ENCODE results near the gene AP1AR. TPM values are rescaled to one million over a fixed set of nuclear protein-coding genes. Genes with fewer than 3 reads are reported as not detected.

The AP1AR gene, protein sequence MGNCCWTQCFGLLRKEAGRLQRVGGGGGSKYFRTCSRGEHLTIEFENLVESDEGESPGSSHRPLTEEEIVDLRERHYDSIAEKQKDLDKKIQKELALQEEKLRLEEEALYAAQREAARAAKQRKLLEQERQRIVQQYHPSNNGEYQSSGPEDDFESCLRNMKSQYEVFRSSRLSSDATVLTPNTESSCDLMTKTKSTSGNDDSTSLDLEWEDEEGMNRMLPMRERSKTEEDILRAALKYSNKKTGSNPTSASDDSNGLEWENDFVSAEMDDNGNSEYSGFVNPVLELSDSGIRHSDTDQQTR
- 10 to 100 TPM; 20.0 to 21.0 TPM for total RNA-seq

DNA sequence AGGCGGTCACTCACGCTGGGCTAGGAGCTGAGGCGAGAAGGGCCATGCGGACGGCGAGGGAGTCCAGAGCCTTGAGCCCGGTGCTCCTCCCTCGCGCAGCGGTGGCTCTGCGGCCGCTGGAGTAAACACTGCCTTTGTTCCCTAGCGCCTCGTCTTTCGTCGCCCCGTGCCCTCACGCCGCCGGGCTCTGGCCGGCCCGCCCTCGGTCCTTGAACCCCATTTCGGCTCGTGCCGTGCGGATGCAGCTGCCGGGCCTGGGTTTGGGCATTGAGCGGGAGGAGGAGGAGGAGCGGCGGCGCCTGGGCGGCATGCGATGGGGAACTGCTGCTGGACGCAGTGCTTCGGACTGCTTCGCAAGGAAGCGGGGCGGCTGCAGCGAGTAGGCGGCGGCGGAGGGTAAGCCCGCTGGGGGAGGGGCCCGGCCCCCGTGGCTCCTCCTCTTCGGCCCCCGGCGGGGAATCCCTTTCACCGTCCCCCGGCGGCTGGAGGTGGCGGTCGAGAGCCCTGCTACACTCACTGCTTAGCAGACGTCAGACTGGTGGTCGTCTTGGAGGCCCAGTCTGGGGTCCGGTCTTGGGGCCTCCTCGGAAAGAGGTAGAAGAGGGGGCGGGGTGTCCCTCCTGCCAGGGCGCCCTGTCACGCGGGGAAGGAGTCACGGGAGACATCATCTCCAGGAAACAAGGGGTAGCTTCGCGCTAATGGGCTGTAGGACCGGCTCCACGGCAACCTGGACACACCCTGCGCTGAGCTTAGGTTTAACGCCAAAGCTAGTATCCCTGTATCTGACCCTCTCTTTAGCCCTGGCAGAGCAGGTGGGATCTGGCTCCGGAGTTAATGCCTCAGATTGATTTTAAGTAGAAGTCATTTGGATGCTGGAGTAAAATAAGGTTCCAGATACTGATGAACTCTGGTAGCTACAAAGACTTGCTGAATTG is at the start of gene AP1AR:
Gene AP1AR (plus strand): TSS at position 9 of the 935 bp plus-strand sequence. CDS start 305 bp downstream, at position 314.
- peak within 1 kb of the TSS; percentile 95 to 99 for H3K27ac Mint-ChIP-seq
- peaks cover 0 to 1% of the 10 kb centered on the region in 2 donors for H3K27me3 Mint-ChIP-seq
- peak within 1 kb of the TSS; percentile 98 for H3K4me3 Mint-ChIP-seq
- no peaks in the 10 kb centered on the region for H3K36me3 Mint-ChIP-seq
- ATAC-seq (peak; percentile 78 to 83), DNase-seq (ENCODE audit: low spot score) (peak; percentile 94)
- H3K4me1 Mint-ChIP-seq (ENCODE audit: low read depth in 2 of 2): peaks cover 18 to 31% of the 10 kb centered on the region in 2 donors
- no peaks in the 10 kb centered on the region for H3K9me3 Mint-ChIP-seq

DNA sequence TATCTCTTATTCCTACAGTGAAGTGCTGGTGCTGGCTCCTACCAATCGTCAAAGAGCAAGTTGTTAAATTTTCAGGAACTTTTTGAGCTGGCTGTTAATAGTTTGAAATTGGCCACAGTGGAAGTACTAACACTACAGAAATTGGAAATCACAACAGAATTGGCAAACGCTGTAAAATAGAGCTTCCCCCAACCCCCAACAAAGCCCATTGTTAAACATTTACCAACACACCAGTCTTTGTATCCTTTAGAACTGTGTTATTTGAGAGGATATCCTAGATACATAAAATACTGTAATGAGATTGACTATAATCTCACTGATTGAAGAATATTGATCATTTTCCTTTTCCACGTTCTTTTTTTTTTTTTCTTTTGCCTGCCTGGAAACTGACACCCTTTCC is 49.0 kb upstream of the AP1AR start:
- H3K27me3 Mint-ChIP-seq: no peaks in the 10 kb centered on the region
- ATAC-seq: no peak
- no peak for DNase-seq (ENCODE audit: low spot score)
- H3K4me1 Mint-ChIP-seq (ENCODE audit: low read depth in 2 of 2): peaks cover 9 to 20% of the 10 kb centered on the region in 2 donors
- no peak overlapping the region for H3K27ac Mint-ChIP-seq
- peaks cover 6% of the 10 kb centered on the region for H3K36me3 Mint-ChIP-seq
- H3K9me3 Mint-ChIP-seq: no peaks in the 10 kb centered on the region
- H3K4me3 Mint-ChIP-seq: no peak overlapping the region

DNA sequence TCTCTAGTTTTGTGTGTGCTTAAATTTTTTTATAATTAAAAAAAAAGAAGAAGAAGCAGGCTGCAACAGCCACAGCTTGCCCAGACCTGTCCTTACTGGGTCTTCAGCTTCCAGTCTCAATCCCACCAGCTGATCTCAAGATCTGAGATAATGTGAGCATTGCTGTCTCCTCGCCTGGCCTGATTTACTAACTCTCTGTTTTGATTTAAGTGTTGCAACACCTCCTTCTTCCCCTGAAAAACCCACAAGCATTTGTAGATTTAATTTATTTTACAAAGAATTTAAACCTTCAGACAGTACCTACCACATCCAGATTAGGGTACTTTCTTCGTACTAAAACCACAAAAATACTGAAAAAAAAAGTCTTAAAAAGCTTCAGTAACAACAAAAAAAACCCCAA is 48.3 kb upstream of the AP1AR start:
- peaks cover 9 to 20% of the 10 kb centered on the region in 2 donors for H3K4me1 Mint-ChIP-seq (ENCODE audit: low read depth in 2 of 2)
- H3K9me3 Mint-ChIP-seq: no peaks in the 10 kb centered on the region
- no peak overlapping the region for H3K4me3 Mint-ChIP-seq
- no peak for DNase-seq (ENCODE audit: low spot score)
- H3K27me3 Mint-ChIP-seq: no peaks in the 10 kb centered on the region
- H3K36me3 Mint-ChIP-seq: peaks cover 6% of the 10 kb centered on the region
- ATAC-seq: no peak
- peak overlapping the region in 1 of 2 donors; percentile 57 for H3K27ac Mint-ChIP-seq

GRCh38 chr4:112184438-112184837 is 47.1 kb upstream of the AP1AR start:
- no peak for DNase-seq (ENCODE audit: low spot score)
- H3K4me1 Mint-ChIP-seq (ENCODE audit: low read depth in 2 of 2): peaks cover 9 to 20% of the 10 kb centered on the region in 2 donors
- H3K27ac Mint-ChIP-seq: no peak overlapping the region
- H3K27me3 Mint-ChIP-seq: no peaks in the 10 kb centered on the region
- no peak overlapping the region for H3K4me3 Mint-ChIP-seq
- peaks cover 6% of the 10 kb centered on the region for H3K36me3 Mint-ChIP-seq
- H3K9me3 Mint-ChIP-seq: no peaks in the 10 kb centered on the region
- ATAC-seq: peak in 1 of 2 donors; percentile 70

DNA sequence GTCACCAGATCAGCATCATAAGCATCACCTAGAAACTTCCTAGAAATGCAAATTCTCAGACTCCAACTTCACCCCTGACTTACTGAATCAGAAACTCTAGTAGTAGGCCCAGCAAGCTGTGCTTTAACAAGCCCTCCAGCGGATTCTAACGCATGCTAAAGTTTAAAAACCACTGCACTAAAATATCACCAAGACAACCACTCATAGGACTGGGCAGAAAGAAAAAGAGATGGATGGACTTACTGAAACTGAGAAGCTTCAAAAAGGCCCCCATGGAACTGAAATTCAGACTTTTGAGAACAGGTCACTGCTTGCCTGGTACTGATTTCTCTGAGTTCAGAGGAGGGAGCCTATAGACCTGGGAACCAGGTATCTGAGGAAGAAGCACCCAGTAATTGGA is 46.3 kb upstream of the AP1AR start:
- Mint-ChIP-seq H3K27ac (no peak overlapping the region), H3K36me3 (peaks cover 6% of the 10 kb centered on the region), H3K27me3 (no peaks in the 10 kb centered on the region), H3K4me1 (ENCODE audit: low read depth in 2 of 2) (peaks cover 9 to 20% of the 10 kb centered on the region in 2 donors), H3K9me3 (no peaks in the 10 kb centered on the region), H3K4me3 (no peak overlapping the region)
- DNase-seq (ENCODE audit: low spot score) (no peak), ATAC-seq (peak in 1 of 2 donors; percentile 20)

GRCh38 chr4:112185740-112186670 is 45.6 kb upstream of the AP1AR start:
- peaks cover 6% of the 10 kb centered on the region for H3K36me3 Mint-ChIP-seq

GRCh38 chr4:112189754-112190153 is 41.8 kb upstream of the AP1AR start:
- H3K27ac Mint-ChIP-seq: no peak overlapping the region
- H3K27me3 Mint-ChIP-seq: no peaks in the 10 kb centered on the region
- H3K4me3 Mint-ChIP-seq: no peak overlapping the region
- no peaks in the 10 kb centered on the region for H3K4me1 Mint-ChIP-seq (ENCODE audit: low read depth in 2 of 2)
- ATAC-seq: no peak
- no peak for DNase-seq (ENCODE audit: low spot score)
- H3K36me3 Mint-ChIP-seq: no peaks in the 10 kb centered on the region
- H3K9me3 Mint-ChIP-seq: no peaks in the 10 kb centered on the region

More at GRCh38 chr4:112185740-112186670, 45.6 kb upstream of the AP1AR start:
- no peaks in the 10 kb centered on the region for H3K27me3 Mint-ChIP-seq
- no peak for DNase-seq (ENCODE audit: low spot score)
- no peak for ATAC-seq
- no peak overlapping the region for H3K27ac Mint-ChIP-seq
- H3K4me3 Mint-ChIP-seq: no peak overlapping the region
- peaks cover 9 to 20% of the 10 kb centered on the region in 2 donors for H3K4me1 Mint-ChIP-seq (ENCODE audit: low read depth in 2 of 2)
- no peaks in the 10 kb centered on the region for H3K9me3 Mint-ChIP-seq

DNA sequence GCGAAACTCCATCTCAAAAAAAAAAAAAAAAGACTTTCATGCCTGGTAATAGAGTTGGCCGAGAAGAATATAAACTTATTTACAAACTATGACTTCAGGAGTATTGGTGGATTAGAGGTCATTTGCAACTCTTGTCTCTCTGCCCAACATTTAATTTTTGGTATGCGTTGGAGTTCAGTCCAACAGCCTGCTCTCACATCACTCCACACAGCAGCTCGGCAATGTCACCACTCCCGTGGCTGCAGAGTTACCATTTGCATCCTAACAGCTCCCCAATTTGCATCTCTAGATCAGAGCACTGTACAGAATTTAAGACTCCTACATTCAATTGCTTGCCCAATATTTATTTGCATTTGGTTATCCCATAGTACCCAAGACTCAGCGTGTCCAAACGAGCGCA is 40.9 kb upstream of the AP1AR start:
- no peak overlapping the region for H3K27ac Mint-ChIP-seq
- no peaks in the 10 kb centered on the region for H3K36me3 Mint-ChIP-seq
- H3K27me3 Mint-ChIP-seq: no peaks in the 10 kb centered on the region
- H3K9me3 Mint-ChIP-seq: no peaks in the 10 kb centered on the region
- ATAC-seq: no peak
- no peak for DNase-seq (ENCODE audit: low spot score)
- H3K4me3 Mint-ChIP-seq: no peak overlapping the region
- no peaks in the 10 kb centered on the region for H3K4me1 Mint-ChIP-seq (ENCODE audit: low read depth in 2 of 2)

GRCh38 chr4:112196461-112196860 is 35.1 kb upstream of the AP1AR start:
- H3K27me3 Mint-ChIP-seq: peaks cover 0 to 5% of the 10 kb centered on the region in 2 donors
- H3K4me3 Mint-ChIP-seq: no peak overlapping the region
- no peak for ATAC-seq
- H3K9me3 Mint-ChIP-seq: no peaks in the 10 kb centered on the region
- peaks cover 11 to 17% of the 10 kb centered on the region in 2 donors for H3K4me1 Mint-ChIP-seq (ENCODE audit: low read depth in 2 of 2)
- no peak overlapping the region for H3K27ac Mint-ChIP-seq
- no peaks in the 10 kb centered on the region for H3K36me3 Mint-ChIP-seq
- no peak for DNase-seq (ENCODE audit: low spot score)

GRCh38 chr4:112199041-112199440 is 32.5 kb upstream of the AP1AR start:
- H3K9me3 Mint-ChIP-seq: no peaks in the 10 kb centered on the region
- ATAC-seq: no peak

GRCh38 chr4:112201915-112202505 is 29.6 kb upstream of the AP1AR start:
- ATAC-seq (no peak), DNase-seq (ENCODE audit: low spot score) (no peak)
- Mint-ChIP-seq H3K4me1 (ENCODE audit: low read depth in 2 of 2) (peaks cover 11 to 17% of the 10 kb centered on the region in 2 donors), H3K36me3 (no peaks in the 10 kb centered on the region), H3K27me3 (peaks cover 0 to 5% of the 10 kb centered on the region in 2 donors), H3K4me3 (no peak overlapping the region), H3K27ac (no peak overlapping the region), H3K9me3 (no peaks in the 10 kb centered on the region)

More at GRCh38 chr4:112199041-112199440, 32.5 kb upstream of the AP1AR start:
- DNase-seq (ENCODE audit: low spot score): no peak
- Mint-ChIP-seq H3K4me3 (peak overlapping the region; percentile 44), H3K27me3 (peaks cover 0 to 5% of the 10 kb centered on the region in 2 donors), H3K4me1 (ENCODE audit: low read depth in 2 of 2) (peaks cover 11 to 17% of the 10 kb centered on the region in 2 donors), H3K36me3 (no peaks in the 10 kb centered on the region), H3K27ac (peak overlapping the region; percentile 1 to 26)

DNA sequence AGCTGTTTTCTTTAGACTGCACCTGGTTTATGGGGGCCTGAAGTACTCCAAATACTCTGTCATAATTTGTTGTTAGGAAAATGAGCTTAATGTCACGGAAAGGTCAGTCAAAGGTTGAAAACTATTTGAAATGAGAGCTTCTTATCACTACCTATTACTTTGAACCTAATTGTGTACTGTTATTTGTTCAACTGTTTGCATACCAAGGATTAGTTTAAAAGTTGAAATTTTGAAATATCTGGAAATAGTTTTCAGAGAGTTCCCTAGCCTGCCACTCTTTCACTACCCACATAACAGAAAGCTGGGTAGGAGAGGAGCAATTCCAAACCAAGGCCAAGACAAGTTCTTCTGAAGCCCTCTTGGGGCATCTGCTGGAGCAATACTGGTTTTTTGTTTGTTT is 28.0 kb upstream of the AP1AR start:
- Mint-ChIP-seq H3K4me1 (ENCODE audit: low read depth in 2 of 2) (peaks cover 11 to 17% of the 10 kb centered on the region in 2 donors), H3K36me3 (no peaks in the 10 kb centered on the region), H3K27ac (no peak overlapping the region), H3K27me3 (peaks cover 0 to 5% of the 10 kb centered on the region in 2 donors), H3K9me3 (no peaks in the 10 kb centered on the region), H3K4me3 (no peak overlapping the region)
- DNase-seq (ENCODE audit: low spot score) (no peak), ATAC-seq (no peak)

GRCh38 chr4:112206431-112206830 is 25.2 kb upstream of the AP1AR start:
- Mint-ChIP-seq H3K36me3 (no peaks in the 10 kb centered on the region), H3K9me3 (no peaks in the 10 kb centered on the region), H3K4me1 (ENCODE audit: low read depth in 2 of 2) (no peaks in the 10 kb centered on the region), H3K4me3 (no peak overlapping the region), H3K27me3 (peaks cover 0 to 4% of the 10 kb centered on the region in 2 donors), H3K27ac (no peak overlapping the region)
- ATAC-seq (no peak), DNase-seq (ENCODE audit: low spot score) (no peak)
